B cell (primary cell): Measurements from ENCODE around the gene PSMD1.
"Not testable (repeated sequence)": the region's sequence is repeated elsewhere in the genome, so short reads cannot be mapped to it uniquely, and the experiment has no call there.

Experiments used
- EZH2 ChIP-seq: IDR thresholded peaks from 2 replicates; pipeline ENCODE4 v1.6.1; 2012; ENCODE audit warnings: borderline replicate concordance, low read depth, mild to moderate bottlenecking, moderate library complexity, low read length; ENCODE audit not compliant: insufficient read depth, poor library complexity, severe bottlenecking
- TF ChIP-seq, protein P1 (sequence below): fragments of 200-600 bp; IDR thresholded peaks from one replicate; pipeline ENCODE4 v1.8.0; 2022; ENCODE audit warnings: antibody characterized with exemption, mild to moderate bottlenecking

- TF ChIP-seq, protein P1, sequence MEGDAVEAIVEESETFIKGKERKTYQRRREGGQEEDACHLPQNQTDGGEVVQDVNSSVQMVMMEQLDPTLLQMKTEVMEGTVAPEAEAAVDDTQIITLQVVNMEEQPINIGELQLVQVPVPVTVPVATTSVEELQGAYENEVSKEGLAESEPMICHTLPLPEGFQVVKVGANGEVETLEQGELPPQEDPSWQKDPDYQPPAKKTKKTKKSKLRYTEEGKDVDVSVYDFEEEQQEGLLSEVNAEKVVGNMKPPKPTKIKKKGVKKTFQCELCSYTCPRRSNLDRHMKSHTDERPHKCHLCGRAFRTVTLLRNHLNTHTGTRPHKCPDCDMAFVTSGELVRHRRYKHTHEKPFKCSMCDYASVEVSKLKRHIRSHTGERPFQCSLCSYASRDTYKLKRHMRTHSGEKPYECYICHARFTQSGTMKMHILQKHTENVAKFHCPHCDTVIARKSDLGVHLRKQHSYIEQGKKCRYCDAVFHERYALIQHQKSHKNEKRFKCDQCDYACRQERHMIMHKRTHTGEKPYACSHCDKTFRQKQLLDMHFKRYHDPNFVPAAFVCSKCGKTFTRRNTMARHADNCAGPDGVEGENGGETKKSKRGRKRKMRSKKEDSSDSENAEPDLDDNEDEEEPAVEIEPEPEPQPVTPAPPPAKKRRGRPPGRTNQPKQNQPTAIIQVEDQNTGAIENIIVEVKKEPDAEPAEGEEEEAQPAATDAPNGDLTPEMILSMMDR = not testable (repeated sequence)
- not testable (repeated sequence) for TF ChIP-seq EZH2
Measured at GRCh38 chr2:231067531-231067930, 10.9 kb downstream of the PSMD1 start.
